GM20431 (cell line): Measurements from ENCODE around the gene WDPCP.
"Not testable (repeated sequence)": the region's sequence is repeated elsewhere in the genome, so short reads cannot be mapped to it uniquely, and the experiment has no call there.

Experiments used
- in situ Hi-C: fragments of 300-500 bp; cut with MseI, MboI; formaldehyde crosslinking; loops from one replicate; pipeline ENCODE4 v1.15.0; 2020; ENCODE audit warnings: low sequenced_read_pairs; ENCODE audit not compliant: unreplicated experiment

Gene WDPCP

GRCh38 chr2:63594660-63595059 lies 6.4 kb upstream of the WDPCP start:
- in situ Hi-C loops, result no loop called here

GRCh38 chr2:63591566-63592175 lies 3.4 kb upstream of the WDPCP start:
- in situ Hi-C loops, result no loop called here

GRCh38 chr2:63590626-63591408 lies 2.5 kb upstream of the WDPCP start:
- in situ Hi-C loops, result no loop called here

GRCh38 chr2:63589148-63589958 lies 1.1 kb upstream of the WDPCP start:
- in situ Hi-C loops, result no loop called here

GRCh38 chr2:63587814-63588384 lies 378 bp downstream of the WDPCP start:
- in situ Hi-C loops, result no loop called here

GRCh38 chr2:63582873-63583272 lies 5.4 kb downstream of the WDPCP start:
- in situ Hi-C loops, result no loop called here

GRCh38 chr2:63581298-63581961 lies 6.8 kb downstream of the WDPCP start:
- in situ Hi-C loops, result no loop called here

GRCh38 chr2:63580651-63581297 lies 7.5 kb downstream of the WDPCP start:
- in situ Hi-C loops, result no loop called here

GRCh38 chr2:63578767-63579166 lies 9.5 kb downstream of the WDPCP start:
- in situ Hi-C loops, result no loop called here

GRCh38 chr2:63576546-63576945 lies 11.7 kb downstream of the WDPCP start:
- in situ Hi-C loops, result no loop called here

GRCh38 chr2:63573726-63574345 lies 14.4 kb downstream of the WDPCP start:
- in situ Hi-C loops, result not testable (repeated sequence)

- in situ Hi-C loops, result not testable (repeated sequence)
Measured at GRCh38 chr2:63573026-63573425, 15.3 kb downstream of the WDPCP start.

- in situ Hi-C loops, result no loop called here
Measured at GRCh38 chr2:63572001-63572400, 16.3 kb downstream of the WDPCP start.

- in situ Hi-C loops, result no loop called here
Measured at GRCh38 chr2:63571291-63571690, 17.0 kb downstream of the WDPCP start.

- in situ Hi-C loops, result no loop called here
Measured at GRCh38 chr2:63569740-63570139, 18.5 kb downstream of the WDPCP start.

GRCh38 chr2:63562751-63563150 lies 25.5 kb downstream of the WDPCP start:
- in situ Hi-C loops, result no loop called here

- in situ Hi-C loops, result not testable (repeated sequence)
Measured at GRCh38 chr2:63558922-63559321, 29.4 kb downstream of the WDPCP start.

- in situ Hi-C loops, result not testable (repeated sequence)
Measured at GRCh38 chr2:63557819-63558218, 30.5 kb downstream of the WDPCP start.

GRCh38 chr2:63555931-63556330 lies 32.3 kb downstream of the WDPCP start:
- in situ Hi-C loops, result no loop called here
